GM21723 (cell line): ENCODE results near the gene SLC29A1.

Experiments
- ATAC-seq: cut with Tn5 transposase; IDR thresholded peaks from one replicate; pipeline ENCODE4 v1.9.1; 2021; ENCODE audit warnings: mild to moderate bottlenecking, moderate library complexity; ENCODE audit not compliant: unreplicated experiment

Gene SLC29A1

GRCh38 chr6:44234101-44235025 lies 11.0 kb downstream of the SLC29A1 start:
- ATAC-seq = no peak

- ATAC-seq = no peak
These were observed 11.9 kb downstream of the SLC29A1 start for GRCh38 chr6:44235269-44235668.

- ATAC-seq = no peak
These were observed 12.6 kb downstream of the SLC29A1 start for GRCh38 chr6:44235891-44236516.

GRCh38 chr6:44237021-44237812 lies 13.8 kb downstream of the SLC29A1 start:
- ATAC-seq = peak; percentile 78

- ATAC-seq = peak; percentile 79
These were observed 14.5 kb downstream of the SLC29A1 start for GRCh38 chr6:44237813-44238433.

GRCh38 chr6:44238687-44239350 lies 15.4 kb downstream of the SLC29A1 start:
- ATAC-seq = no peak

GRCh38 chr6:44243345-44243744 lies 19.9 kb downstream of the SLC29A1 start:
- no peak for ATAC-seq

- no peak for ATAC-seq
These were observed 22.1 kb downstream of the SLC29A1 start for GRCh38 chr6:44245391-44245911.

- peak; percentile 53 for ATAC-seq
These were observed 22.7 kb downstream of the SLC29A1 start for GRCh38 chr6:44245912-44246662.

GRCh38 chr6:44246663-44247337 lies 23.4 kb downstream of the SLC29A1 start, which contains the start of gene HSP90AB1:
Gene HSP90AB1, plus strand, starts transcription at chr6:44247101. Its CDS starts 1,529 bp downstream, at chr6:44248630.
- ATAC-seq = peak; percentile 67

GRCh38 chr6:44247338-44248302 lies 24.2 kb downstream of the SLC29A1 start:
- ATAC-seq = peak; percentile 30

GRCh38 chr6:44248579-44248978 lies 25.2 kb downstream of the SLC29A1 start:
- ATAC-seq = no peak

GRCh38 chr6:44249082-44249748 lies 25.8 kb downstream of the SLC29A1 start:
- no peak for ATAC-seq

- ATAC-seq = no peak
These were observed 26.8 kb downstream of the SLC29A1 start for GRCh38 chr6:44250067-44250717.

GRCh38 chr6:44250718-44251123 lies 27.3 kb downstream of the SLC29A1 start:
- no peak for ATAC-seq
